Ureter (tissue), 1 donor: ENCODE results near the gene RMRP. TPM values are rescaled to one million over a fixed set of nuclear protein-coding genes. Genes with fewer than 3 reads are reported as not detected.
A peak's percentile ranks its signal among the peaks of the same experiment; 100 is the strongest.
"Not testable (repeated sequence)": the region's sequence is repeated elsewhere in the genome, so short reads cannot be mapped to it uniquely, and the experiment has no call there.

Experiments
- DNase-seq: peaks from one replicate; pipeline ENCODE4 v3.0.0-alpha.2; 2020; ENCODE audit warnings: low spot score
- total RNA-seq: library from RNA; stranded (reverse); gene quantifications from one replicate; pipeline ENCODE4 v1.2.4, GENCODE V29; 2023
- donor health status: DM: yes; HTN: yes; CAD: no.

RMRP gene
- total RNA-seq, 1 donor from 2014 or later = 3,373 TPM

DNA sequence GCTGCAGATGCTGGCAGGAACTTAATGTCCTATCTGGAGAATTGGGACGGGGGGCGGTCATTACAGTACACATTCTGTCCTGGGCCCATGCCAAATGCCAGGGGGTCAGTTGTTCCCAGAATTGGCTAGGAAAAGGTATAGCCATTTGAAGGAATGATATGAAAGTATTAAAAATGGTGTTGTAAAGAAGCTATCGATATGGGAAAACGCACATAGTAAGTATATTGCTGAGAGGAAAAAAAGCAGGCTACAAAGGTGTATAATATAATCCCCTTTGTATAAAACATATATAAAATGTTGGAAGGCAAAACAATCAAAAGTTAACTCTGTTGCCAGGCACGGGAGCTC, 7.6 kb upstream of the RMRP start:
- no peak for DNase-seq

GRCh38 chr9:35664531-35665470, 7.0 kb upstream of the RMRP start, which contains the start of gene ARHGEF39:
TSS of gene ARHGEF39 (minus strand) at chr9:35665195. CDS start at chr9:35665169, 26 bp downstream.
- peak; percentile 77 for DNase-seq

GRCh38 chr9:35662437-35662836, 4.6 kb upstream of the RMRP start:
- DNase-seq = no peak

DNA sequence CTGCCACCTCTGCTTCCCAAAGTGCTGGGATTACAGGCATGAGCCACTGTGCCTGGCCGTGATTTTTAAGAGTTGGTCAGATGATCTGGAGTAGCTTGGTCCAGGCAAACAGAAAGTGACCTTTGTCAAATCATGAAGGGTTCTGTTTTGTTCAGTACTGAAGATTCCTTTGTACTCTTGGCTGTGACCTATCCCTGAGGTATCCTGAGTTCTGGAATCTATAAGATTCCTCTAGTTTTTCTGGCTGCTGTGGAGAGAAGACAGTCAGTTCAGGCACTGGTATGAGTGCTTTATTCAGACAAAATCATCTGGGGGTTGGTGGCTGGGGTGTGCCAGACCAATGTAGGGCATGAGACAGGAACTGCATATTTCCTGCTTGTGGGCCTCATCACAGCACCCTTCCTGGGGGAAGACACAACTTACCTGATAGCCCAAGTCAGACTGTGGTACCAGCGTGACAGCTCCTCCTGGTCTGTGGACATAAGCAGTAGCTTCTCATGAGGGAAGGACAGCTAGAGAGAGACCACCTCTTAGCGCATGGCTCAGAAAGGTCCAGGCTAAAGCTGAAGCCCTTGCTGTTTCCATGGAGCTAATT, 4.0 kb upstream of the RMRP start:
- no peak for DNase-seq

DNA sequence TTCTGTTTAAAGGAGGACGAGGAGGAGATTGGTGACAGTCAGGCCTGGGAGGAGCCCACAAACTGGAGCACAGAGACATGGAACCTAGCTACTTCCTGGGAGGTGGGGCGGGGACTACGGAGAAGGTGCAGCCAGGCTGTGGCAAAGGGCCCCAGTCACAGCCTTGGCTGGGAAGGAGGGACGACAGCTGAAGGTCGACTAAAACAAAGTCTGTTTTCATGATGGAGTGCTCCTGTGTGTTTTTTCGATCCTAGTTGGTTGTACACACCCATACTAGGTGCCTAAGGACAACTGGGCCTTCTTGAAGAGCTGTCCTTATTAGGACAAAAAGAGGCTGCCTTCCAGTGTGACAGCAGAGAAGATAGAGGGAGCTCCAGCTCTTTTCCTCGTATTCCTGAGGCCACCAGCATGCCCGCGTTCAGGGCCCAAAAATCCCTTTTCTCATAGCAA, 3.2 kb upstream of the RMRP start:
- no peak for DNase-seq

DNA sequence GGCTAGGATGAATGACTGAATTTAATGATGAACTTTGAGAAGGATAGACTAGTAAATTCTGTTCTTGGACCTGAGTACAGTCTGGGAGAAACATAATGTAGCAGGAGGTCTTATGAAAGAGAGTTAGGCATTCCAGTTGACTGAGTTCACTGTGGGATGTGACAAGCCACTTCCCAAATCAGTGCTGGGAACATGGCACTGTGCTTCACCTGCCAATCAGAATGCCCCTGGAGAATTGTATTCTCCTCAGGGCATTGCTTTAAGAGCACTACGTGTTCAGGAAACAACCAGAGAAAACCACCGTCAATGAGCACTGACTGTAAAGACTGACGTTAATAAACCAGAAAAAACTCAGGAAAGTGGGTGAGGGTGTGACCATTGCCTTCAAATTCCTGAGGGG, 1.5 kb upstream of the RMRP start:
- no peak for DNase-seq

DNA sequence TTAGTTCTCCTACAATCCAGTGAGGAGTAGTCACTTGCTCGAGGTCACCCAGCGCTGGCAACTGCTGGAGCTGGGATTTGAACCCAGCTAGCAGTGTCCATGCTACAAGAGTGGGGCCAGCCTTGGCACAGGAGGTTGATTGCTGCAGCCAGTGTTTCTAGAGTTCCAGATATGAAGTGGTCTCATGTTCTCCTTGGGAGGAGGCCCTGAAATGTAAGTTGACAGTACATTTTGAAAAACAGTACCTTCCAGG, 1.1 kb upstream of the RMRP start:
- no peak for DNase-seq

DNA sequence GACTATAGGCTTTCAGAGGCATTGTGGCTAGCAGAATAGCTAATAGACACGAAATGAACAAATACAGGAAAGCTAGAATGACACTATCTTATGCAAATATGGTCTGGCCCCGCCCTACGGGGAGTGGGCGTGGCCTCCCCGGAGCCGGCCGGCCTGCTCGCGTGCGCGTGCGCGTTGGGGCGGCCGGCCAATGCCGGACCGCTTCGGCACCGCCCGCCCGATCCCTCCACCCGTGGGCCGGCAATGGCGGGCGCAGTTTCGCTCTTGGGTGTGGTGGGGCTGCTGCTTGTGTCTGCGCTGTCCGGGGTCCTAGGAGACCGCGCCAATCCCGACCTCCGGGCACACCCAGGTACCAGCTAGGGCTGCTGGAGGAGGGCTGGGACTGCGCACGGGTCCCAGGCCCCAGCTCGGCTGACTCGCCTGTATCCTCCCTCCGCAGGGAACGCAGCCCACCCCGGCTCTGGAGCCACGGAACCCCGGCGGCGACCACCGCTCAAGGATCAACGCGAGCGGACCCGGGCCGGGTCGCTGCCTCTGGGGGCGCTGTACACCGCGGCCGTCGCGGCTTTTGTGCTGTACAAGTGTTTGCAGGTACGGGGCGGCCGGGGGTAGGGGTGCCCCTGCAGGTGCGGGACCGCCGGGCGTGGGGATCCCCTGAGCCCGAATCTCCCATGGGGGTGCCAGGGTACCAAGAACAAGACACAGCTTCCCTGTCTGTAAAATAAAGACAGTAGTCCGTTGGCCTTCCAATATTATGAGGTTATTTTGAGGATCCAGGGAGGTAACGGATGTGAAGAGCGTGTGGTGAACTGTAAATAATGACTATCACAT, 533 bp upstream of the RMRP start, which contains the start of gene CCDC107:
TSS of gene CCDC107 (plus strand) at position 156 of the 831 bp plus-strand sequence. CDS start at position 244, 88 bp downstream.
- peak; percentile 84 for DNase-seq

GRCh38 chr9:35656831-35657545, 831 bp downstream of the RMRP start:
- DNase-seq = no peak

DNA sequence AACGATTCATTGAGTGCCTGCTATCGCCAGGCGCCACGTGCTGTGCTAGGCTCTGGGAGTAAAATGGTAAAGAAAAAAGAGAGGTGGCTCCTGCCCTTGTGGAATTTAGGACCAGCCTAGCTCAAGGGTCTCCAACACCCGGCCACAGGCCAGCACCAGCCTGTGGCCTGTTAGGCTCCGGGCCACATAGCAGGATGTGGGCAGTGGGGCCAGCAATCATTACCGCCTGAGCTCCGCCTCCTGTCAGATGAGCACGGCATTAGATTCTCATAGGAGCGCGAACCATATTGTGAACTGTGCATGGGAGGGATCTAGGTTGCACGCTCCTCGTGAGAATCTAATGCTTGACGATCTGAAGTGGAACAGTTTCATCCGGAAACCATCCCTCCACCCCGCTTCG, 1.5 kb downstream of the RMRP start:
- DNase-seq = no peak

GRCh38 chr9:35653611-35654010, 4.2 kb downstream of the RMRP start:
- no peak for DNase-seq

DNA sequence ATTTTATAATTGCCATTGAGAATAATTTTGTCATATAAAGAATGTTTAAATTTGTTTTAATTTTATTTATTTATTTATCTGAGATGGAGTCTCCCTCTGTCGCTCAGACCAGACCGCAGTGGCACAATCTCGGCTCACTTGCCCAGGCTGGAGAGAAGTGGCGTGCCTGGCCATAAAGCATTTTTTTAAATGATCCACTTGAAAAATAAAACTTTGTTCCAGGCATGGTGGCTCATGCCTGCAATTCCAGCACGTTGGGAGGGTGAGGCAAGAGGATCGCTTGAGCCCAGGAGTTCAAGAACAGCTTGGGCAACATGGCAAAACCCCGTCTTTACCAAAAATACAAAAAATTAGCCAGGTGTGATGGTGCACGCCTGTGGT, 5.0 kb downstream of the RMRP start:
- no peak for DNase-seq

GRCh38 chr9:35651956-35652828, 5.6 kb downstream of the RMRP start:
- no peak for DNase-seq

- no peak for DNase-seq
Measured at GRCh38 chr9:35650341-35651158, 7.3 kb downstream of the RMRP start, which contains the start of gene SIT1. TSS of gene SIT1 (minus strand) at chr9:35650931. CDS start at chr9:35650853, 78 bp downstream.

DNA sequence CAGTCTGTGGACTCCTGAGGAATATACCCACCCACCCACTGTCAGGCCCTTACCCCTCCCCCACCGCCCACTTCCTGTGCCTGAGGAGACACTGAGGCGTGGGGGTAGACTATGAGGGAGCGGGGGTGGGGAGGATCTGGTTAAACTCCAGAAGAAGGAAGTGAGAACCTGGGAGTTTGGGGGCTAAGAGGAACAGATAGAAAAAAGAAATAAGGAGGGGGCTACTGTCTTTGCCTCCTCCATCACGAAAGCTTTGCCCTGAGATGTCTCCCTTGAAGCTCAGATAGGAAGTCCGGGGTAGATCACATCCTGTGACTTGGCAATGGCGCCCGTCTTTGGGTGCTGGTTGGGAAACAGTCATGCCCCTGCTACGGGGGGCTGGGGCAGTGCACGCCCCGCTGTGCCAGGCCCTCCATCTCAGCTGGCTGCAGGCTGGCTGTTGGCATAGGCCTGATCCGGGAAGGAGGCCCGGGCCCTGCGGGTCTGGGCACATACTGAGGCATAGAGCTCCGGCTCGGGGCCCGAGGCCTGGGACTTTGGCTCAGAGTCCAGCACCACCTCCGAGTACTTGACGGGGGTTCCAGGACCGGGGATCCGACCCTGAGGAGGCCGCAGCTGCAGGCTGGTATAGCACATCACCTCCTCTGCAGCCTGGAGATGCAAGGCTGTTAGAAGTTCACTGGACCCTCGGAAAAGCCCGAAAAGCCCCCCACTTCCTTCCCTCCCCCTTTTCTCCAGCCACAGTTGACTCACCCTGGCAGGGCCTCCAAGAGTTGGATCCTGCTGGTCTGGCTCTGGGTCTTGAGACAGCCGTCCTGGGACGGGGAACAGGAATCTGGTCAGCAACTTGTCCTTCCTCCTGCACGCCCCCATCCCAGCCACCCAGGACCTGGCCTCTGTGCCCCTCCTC, 8.1 kb downstream of the RMRP start:
- DNase-seq = no peak

DNA sequence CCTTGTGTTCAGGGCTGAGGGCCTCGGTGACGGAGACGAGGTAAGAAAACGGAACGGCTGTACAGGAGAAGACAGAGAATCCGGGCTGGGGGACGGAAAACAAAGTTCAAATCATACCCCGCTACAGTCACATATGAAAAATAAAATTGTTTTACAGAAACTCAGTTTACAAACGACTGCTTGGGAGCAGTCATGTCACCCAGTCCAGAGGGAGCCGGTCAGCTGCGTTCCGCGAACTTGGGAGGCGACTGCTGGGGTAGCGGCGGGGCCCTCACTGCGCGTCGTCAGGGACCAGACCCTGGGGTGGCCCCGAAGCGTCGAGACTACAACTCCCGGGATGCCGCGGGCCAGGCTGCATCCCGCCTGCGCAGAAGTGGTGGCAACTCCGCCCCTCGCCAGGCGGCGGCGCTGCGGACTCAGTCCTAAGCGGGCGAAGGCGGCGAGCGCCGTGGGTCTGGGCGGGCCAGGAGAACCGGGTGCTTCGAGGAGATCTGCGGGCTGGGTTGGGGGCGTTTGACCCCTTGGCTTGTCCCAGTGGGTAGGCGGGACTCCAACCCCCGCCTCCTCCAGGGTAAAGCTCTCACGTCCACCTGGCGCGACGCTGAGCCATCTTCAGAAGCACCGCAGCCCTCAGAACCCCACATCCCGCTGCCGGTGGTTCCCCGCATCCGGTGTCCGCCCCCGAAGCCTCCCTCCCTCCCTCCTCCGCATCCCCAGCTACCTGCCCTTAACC, 11.1 kb downstream of the RMRP start:
- peak; percentile 93 for DNase-seq

- DNase-seq = no peak
Measured at GRCh38 chr9:35646153-35646532, 11.7 kb downstream of the RMRP start.

DNA sequence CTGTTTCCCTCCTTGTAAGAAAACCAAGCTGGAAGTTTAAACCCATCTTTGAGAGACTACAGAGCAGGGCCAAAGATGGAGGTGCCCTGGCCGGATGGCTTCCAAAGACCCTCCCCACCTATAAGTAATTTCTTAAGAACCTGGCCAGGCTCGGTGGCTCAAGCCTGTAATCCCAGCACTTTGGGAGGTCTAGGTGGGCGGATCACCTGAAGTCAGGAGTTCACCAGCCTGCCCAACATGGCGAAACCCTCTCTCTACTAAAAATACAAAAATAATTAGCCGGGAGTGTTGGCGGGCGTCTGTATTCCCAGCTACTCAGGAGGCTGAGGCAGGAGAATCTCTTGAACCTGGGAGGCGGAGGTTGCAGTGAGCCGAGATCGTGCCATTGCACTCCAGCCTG, 12.1 kb downstream of the RMRP start:
- not testable (repeated sequence) for DNase-seq
